ENCODE data around the gene ARHGAP6.

ARHGAP6 gene

DNA sequence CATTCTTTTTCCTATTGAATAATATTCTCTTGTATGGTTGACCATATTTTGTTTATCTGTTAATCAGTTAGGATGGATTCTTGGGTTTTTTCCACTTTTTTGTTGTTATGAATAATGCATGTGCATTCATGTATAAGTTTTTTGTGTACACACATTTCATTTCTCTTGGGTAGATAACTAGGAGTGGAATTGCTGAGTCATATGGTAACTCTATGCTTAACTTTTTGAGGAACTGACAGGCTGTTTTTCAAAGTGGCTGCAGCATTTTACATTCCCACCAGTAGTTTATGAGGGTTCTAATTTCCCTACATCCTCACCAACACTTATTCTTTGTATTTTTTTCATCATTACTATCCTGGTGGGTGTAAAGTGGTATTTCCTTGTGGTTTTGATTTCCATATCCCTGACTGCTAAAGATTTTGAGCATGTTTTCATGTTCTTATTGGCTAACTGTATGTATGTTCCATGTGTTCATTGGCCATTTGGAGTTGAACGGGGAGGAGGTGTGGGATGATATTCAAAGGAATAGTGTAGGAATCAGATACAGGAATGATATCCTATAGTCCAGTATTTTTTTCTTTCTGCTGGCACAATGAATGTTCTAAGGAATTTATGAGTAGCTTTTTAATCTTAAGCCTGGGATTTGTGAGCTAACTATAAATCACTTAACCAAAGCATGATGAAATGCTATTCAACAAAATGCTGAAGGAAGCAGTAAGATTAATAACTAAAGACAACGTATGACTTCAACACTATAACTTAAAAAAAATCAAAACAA, 258.2 kb downstream of the ARHGAP6 start:
- ChIA-PET POLR2A (no interaction called here), CTCF (no interaction called here)
- DNase-seq (ENCODE audit: low read depth, low spot score) = no peak

DNA sequence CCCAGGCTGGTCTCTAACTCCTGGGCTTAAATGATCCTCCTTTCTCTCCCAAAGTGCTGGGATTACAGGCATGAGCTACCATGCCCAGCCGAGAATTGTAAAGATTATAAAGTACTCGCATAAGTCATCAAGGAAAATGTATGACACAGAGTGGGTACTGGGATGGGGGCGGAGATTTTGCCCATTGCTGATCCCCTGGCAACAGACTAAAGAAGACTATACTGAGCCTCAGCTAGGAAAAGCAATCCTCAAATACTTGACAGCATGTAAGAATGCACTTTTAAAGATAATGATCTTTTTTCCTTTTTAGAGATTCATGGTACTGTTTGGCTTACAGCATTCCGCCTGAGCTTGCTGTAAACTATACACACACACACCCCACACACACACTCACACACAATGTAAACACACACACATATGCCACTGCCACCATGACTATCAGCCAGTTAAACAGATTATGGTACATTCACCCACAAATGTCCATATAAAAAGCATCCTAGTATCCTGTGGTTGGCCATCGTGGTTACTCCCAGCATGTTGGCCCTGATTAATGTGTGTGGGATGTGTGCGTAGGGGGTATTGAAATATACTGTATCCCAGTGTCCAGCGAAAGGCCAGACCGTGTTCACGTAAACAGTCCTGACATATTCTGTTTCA, 259.5 kb downstream of the ARHGAP6 start:
- POLR2A ChIA-PET = interaction anchor here (0.9 kb wide), 1 partner anchor 55 kb away, joined by 3 read pairs; no protein-coding TSS in a partner anchor
- CTCF ChIA-PET = interaction anchor here (2.2 kb wide), 1 partner anchor 25 kb away, joined by 8 read pairs; no protein-coding TSS in a partner anchor
- H3K4me3 ChIP-seq (ENCODE audit: low read depth, low read length) = no peak overlapping the region
- TF ChIP-seq, protein P1, sequence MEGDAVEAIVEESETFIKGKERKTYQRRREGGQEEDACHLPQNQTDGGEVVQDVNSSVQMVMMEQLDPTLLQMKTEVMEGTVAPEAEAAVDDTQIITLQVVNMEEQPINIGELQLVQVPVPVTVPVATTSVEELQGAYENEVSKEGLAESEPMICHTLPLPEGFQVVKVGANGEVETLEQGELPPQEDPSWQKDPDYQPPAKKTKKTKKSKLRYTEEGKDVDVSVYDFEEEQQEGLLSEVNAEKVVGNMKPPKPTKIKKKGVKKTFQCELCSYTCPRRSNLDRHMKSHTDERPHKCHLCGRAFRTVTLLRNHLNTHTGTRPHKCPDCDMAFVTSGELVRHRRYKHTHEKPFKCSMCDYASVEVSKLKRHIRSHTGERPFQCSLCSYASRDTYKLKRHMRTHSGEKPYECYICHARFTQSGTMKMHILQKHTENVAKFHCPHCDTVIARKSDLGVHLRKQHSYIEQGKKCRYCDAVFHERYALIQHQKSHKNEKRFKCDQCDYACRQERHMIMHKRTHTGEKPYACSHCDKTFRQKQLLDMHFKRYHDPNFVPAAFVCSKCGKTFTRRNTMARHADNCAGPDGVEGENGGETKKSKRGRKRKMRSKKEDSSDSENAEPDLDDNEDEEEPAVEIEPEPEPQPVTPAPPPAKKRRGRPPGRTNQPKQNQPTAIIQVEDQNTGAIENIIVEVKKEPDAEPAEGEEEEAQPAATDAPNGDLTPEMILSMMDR (IDR thresholded peaks at IDR 0.05; ENCODE audit: insufficient read depth, low read length, missing control alignments) = no peak
- DNase-seq (ENCODE audit: low read depth, low spot score) = peak; percentile 16

More for the DNA sequence above, 258.2 kb downstream of the ARHGAP6 start:
- H3K4me3 ChIP-seq (ENCODE audit: low read depth, low read length) = no peak overlapping the region
- TF ChIP-seq, protein P1 (IDR thresholded peaks at IDR 0.05; ENCODE audit: insufficient read depth, low read length, missing control alignments) = no peak

DNA sequence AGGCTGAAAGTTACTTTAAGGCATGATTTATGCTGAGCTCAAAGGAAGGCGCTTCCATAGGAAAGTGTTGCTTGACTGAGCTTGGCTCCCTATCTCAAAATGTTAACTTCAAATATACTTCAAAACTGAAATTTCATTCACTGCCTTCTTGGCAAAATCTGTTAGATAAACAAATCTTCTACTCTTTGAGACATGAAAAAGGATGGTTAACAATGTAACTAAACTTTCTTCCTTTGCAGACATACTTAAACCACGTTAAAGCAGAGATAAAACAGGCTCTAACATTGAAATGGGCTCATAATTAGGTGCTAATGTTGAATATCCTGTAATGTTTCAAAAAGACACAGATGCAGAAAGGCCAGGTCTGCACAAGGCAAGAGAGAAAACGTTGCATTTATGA, 262.1 kb downstream of the ARHGAP6 start:
- ChIA-PET POLR2A (no interaction called here), CTCF (interaction anchor here (2.4 kb wide), 1 partner anchor 22 kb away, joined by 6 read pairs; no protein-coding TSS in a partner anchor)
- TF ChIP-seq, protein P1 (IDR thresholded peaks at IDR 0.05; ENCODE audit: insufficient read depth, low read length, missing control alignments) = no peak
- H3K4me3 ChIP-seq (ENCODE audit: low read depth, low read length) = no peak overlapping the region
- DNase-seq (ENCODE audit: low read depth, low spot score) = no peak

DNA sequence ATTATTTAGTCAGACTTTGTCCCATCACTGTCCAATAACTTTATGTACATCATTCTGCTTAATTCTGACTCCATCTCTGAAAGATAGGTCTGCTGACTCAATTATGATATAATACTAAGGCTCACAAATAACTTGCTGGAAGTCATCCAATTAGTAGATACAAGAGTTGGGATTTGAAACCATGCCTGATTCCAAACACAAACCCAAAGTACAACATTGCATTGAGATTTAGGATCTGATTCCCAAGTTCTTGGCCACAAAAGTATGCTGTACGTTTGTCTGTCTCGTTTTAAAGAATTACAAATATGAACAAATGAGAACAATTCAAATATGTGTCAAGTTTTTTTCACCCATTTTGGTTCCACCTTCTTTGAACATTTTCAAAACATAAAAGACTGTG, 263.8 kb downstream of the ARHGAP6 start:
- ChIA-PET POLR2A (no interaction called here), CTCF (interaction anchor here (1.3 to 2.4 kb wide), 2 partner anchors 20 to 21 kb away, joined by 3 to 6 read pairs; no protein-coding TSS in a partner anchor)
- TF ChIP-seq, protein P1 (IDR thresholded peaks at IDR 0.05; ENCODE audit: insufficient read depth, low read length, missing control alignments) = no peak
- no peak overlapping the region for H3K4me3 ChIP-seq (ENCODE audit: low read depth, low read length)
- DNase-seq (ENCODE audit: low read depth, low spot score) = no peak

DNA sequence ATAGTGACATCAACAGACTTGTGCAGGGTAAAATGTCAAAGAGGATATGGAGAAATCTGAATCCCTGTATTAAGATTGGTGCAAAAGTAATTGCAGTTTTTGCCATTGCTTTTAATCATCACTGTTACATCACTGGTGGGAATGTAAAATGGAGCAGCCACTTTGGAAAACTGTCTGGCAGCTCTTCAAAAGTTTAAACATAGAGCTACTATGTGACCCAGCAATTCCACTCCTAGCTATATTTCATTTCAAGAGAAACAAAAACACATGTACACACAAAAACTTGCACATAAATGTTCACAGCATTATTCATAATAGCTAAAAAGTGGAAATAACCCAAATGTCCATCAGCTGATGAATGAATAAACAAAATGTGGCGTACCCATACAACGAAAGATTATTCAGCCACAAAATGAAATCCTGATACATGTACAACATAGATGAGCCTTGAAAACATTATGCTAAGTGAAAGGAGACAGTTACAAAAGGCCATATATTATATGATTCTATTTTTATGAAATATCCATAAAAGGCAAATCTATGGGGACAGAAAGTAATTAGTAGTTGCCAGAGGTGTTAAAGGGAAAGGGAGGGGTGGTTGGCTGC, 266.1 kb downstream of the ARHGAP6 start:
- TF ChIP-seq, protein P1 (IDR thresholded peaks at IDR 0.05; ENCODE audit: insufficient read depth, low read length, missing control alignments) = no peak
- DNase-seq (ENCODE audit: low read depth, low spot score) = no peak
- ChIA-PET POLR2A (no interaction called here), CTCF (interaction anchor here (2.1 kb wide), 1 partner anchor 18 kb away, joined by 8 read pairs; no protein-coding TSS in a partner anchor)
- H3K4me3 ChIP-seq (ENCODE audit: low read depth, low read length) = no peak overlapping the region

DNA sequence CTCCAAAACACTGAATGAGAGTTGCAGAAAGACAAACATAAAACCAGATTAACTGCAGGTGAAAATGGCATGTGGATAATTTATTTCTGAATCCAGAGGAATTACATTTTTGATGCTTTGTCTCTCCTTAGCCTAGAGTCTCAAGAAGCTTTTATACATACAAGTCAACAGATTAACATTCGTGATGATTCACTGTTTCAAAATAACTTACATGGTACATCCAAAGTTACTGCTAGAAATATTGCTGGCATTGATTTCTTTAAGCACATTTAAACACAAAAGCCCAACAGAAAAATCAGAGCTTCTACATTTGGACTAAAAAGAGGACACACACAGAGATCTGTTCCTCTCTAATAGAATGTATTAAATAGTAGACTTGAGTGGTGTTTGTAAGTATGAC, 266.9 kb downstream of the ARHGAP6 start:
- DNase-seq (ENCODE audit: low read depth, low spot score) = no peak
- TF ChIP-seq, protein P1 (IDR thresholded peaks at IDR 0.05; ENCODE audit: insufficient read depth, low read length, missing control alignments) = no peak
- ChIA-PET POLR2A (no interaction called here), CTCF (interaction anchor here (2.1 kb wide), 1 partner anchor 17 kb away, joined by 8 read pairs; no protein-coding TSS in a partner anchor)
- H3K4me3 ChIP-seq (ENCODE audit: low read depth, low read length) = no peak overlapping the region
